ENCODE data around the gene ATXN10. TPM values are rescaled to one million over a fixed set of nuclear protein-coding genes. Genes with fewer than 3 reads are reported as not detected.
A peak's percentile ranks its signal among the peaks of the same experiment; 100 is the strongest.

Gene ATXN10
- total and polyA plus RNA-seq, 7 experiments from 2014 or later = 64.2 to 105 (median 76.1) TPM

DNA sequence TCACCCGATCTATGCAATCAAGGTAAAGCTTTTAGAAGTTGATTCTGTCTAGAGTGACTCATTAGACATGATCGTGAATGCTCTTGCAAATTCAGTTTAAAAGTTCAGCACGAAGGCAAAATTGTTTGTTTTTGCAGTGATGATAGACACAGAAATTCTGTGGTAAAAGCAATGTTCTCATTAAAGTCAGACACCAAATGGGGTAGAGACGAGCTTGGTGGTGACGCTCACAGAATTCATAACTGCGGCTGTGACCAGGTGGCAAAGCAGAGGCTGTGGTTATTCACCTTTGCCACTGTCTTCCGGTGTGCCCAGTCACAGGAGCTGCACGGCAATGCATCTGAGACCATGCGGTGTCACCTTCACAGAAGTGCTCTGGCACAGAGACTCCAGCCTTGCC is 221.9 kb downstream of the ATXN10 start:
- no peak overlapping the region for H3K4me3 ChIP-seq (ENCODE audit: low read length)
- peak; percentile 55 for ATAC-seq
- Mint-ChIP-seq H3K27me3 (peaks cover 0 to 20% (median 5%) of the 10 kb centered on the region in 5 donors), H3K4me1 (no peaks in the 10 kb centered on the region), H3K27ac (no peak overlapping the region), H3K4me3 (no peak overlapping the region), H3K36me3 (no peaks in the 10 kb centered on the region), H3K9me3 (no peaks in the 10 kb centered on the region)
- intact Hi-C loops (cut with micrococcal nuclease) = no loop called here
- H3K27me3 ChIP-seq (ENCODE audit: control insufficient read depth in 2 of 2, insufficient read depth in 2 of 2, low read length in 2 of 2) = no peaks in the 10 kb centered on the region
- DNase-seq = no peak
- H3K4me1 ChIP-seq (ENCODE audit: control insufficient read depth in 2 of 2, insufficient read depth in 2 of 2, low read length in 2 of 2) = no peaks in the 10 kb centered on the region
- no peaks in the 10 kb centered on the region for H3K36me3 ChIP-seq (ENCODE audit: control insufficient read depth in 2 of 3, insufficient read depth in 3 of 3, low read length in 3 of 3)
- H3K27ac ChIP-seq (ENCODE audit: low read depth, low read length) = no peak overlapping the region
- POLR2A ChIA-PET = no interaction called here
- CTCF ChIA-PET = no interaction called here
- H3K9me3 ChIP-seq (ENCODE audit: control insufficient read depth in 2 of 3, low read length in 3 of 3) = no peaks in the 10 kb centered on the region

Small RNA genes lying within 50 kb of the gene (microRNA-seq; reads per million reads assigned to microRNA genes)
- not detected for gene MIR4762 (ENCODE audit: borderline microRNAs expressed)

Other genes with a start within 250 kb of the ATXN10 start
- gene FBLN1, start 169.0 kb upstream of the ATXN10 start, total RNA-seq = 1 to 10 TPM in 1 of 5 experiments, under 1 TPM in 1, not detected in 3; 0.11 to 1.1 TPM
- gene FBLN1, start 169.0 kb upstream of the ATXN10 start, polyA plus RNA-seq = not detected

Measured in naive thymus-derived CD4-positive, alpha-beta T cell (primary cell).